Measurements from ENCODE around the gene CCL25.

- TF ChIP-seq POLR2A (IDR thresholded peaks at IDR 0.05; ENCODE audit: low read length): no peak
- no peak for TF ChIP-seq GATA1 (IDR thresholded peaks at IDR 0.05; ENCODE audit: low read depth, low read length)
These were observed 22.9 kb downstream of the CCL25 start for GRCh38 chr19:8075158-8076074.

Data from erythroblast (primary cell).